HepG2 (cell line): ENCODE data around the gene ELAPOR1. TPM values are rescaled to one million over a fixed set of nuclear protein-coding genes. Genes with fewer than 3 reads are reported as not detected.

Source experiments
- ATAC-seq: fragments of 200-7000 bp; cut with Tn5 transposase; 3 replicates; pipeline ENCODE4 v1.9.1; 2020; ENCODE audit warnings: mild to moderate bottlenecking, moderate library complexity
- BruUV-seq: library from RNA; stranded (reverse); fragments of 400-500 nt; replicated peaks from 2 replicates; lab custom pipeline; 2021; lab: Mats Ljungman, UMichigan
- CTCF ChIA-PET: fragments of 300-600 bp; formaldehyde crosslinking; extraction: SDS; loops from one replicate; lab custom pipeline; 2021; ENCODE audit warnings: low total read pairs, inconsistent platforms, low intra/inter-chr PET ratio; lab: Yijun Ruan, JAX
- POLR2A ChIA-PET: fragments of 350-600 bp; sonication (Branson Sonifier 250); formaldehyde crosslinking; loops from one replicate; lab custom pipeline; 2020; ENCODE audit warnings: antibody characterized with exemption, inconsistent platforms; lab: Yijun Ruan, JAX
- DNase-seq: peaks from one replicate; pipeline ENCODE4 v3.0.0-alpha.2; 2015; ENCODE audit warnings: low spot score
- FAIRE-seq: peaks from 3 replicates; lab custom pipeline; 2011; peaks lifted over from hg19 to GRCh38; lab: Jason Lieb, UNC
- H2AFZ ChIP-seq: one replicate; pipeline ENCODE4 v1.6.1; 2011; ENCODE audit warnings: low read length, inconsistent platforms
- H3K27ac ChIP-seq: fragments of 300-600 bp; 3 replicates; pipeline ENCODE4 v1.8.0; 2011; ENCODE audit warnings: mixed run types, mild to moderate bottlenecking, mixed read lengths, low read length, inconsistent platforms; ENCODE audit not compliant: insufficient read depth; ENCODE audit errors: extremely low read length
- H3K27me3 ChIP-seq, 2 experiments: fragments of 200-600 bp in 1 of 2; 2 replicates in 1 of 2; 3 replicates in 1 of 2; pipeline versions ENCODE4 v1.6.0 to v1.8.0; 2011; ENCODE audit warnings: low read length in 2 of 2, mild to moderate bottlenecking in 2 of 2, moderate library complexity in 2 of 2, inconsistent platforms in 1 of 2; ENCODE audit not compliant: insufficient read depth in 2 of 2, control insufficient read depth in 1 of 2
- H3K36me3 ChIP-seq, 2 experiments: fragments of 200-600 bp in 1 of 2; replicated peaks in 1 of 2; 2 replicates in 1 of 2; 3 replicates in 1 of 2; pipeline versions ENCODE4 v1.5.1 to v1.8.0; 2011; ENCODE audit warnings: low read length in 2 of 2, inconsistent platforms in 1 of 2; ENCODE audit not compliant: insufficient read depth in 2 of 2, control insufficient read depth in 1 of 2
- H3K4me1 ChIP-seq: 2 replicates; pipeline ENCODE4 v1.5.1; 2012; ENCODE audit warnings: low read length, inconsistent platforms; ENCODE audit not compliant: insufficient read depth
- H3K4me2 ChIP-seq: 2 replicates; pipeline ENCODE4 v1.6.0; 2011; ENCODE audit warnings: low read depth, low read length, inconsistent platforms
- H3K4me3 ChIP-seq, 3 experiments: fragments of 200-600 bp in 1 of 3; sonication (generic), shearing (Covaris generic) in 1 of 3; replicated peaks in 1 of 3; 2 replicates each; pipeline ENCODE4 v1.5.1; 2011 to 2016; ENCODE audit warnings: low read length in 3 of 3, inconsistent platforms in 2 of 3, low read depth in 2 of 3, mild to moderate bottlenecking in 2 of 3, control low read depth in 1 of 3, mixed read lengths in 1 of 3; ENCODE audit not compliant: insufficient read depth in 1 of 3
- H3K79me2 ChIP-seq: one replicate; pipeline ENCODE4 v1.6.1; 2011; ENCODE audit warnings: low read length, inconsistent platforms; ENCODE audit not compliant: insufficient read depth
- H3K9ac ChIP-seq: 2 replicates; pipeline ENCODE4 v1.6.0; 2011; ENCODE audit warnings: mild to moderate bottlenecking, low read depth, low read length, inconsistent platforms; ENCODE audit not compliant: insufficient read depth
- H3K9me3 ChIP-seq: 2 replicates; pipeline ENCODE4 v1.5.1; 2012; ENCODE audit warnings: mild to moderate bottlenecking, low read length
- H4K20me1 ChIP-seq: 2 replicates; pipeline ENCODE4 v1.6.0; 2011; ENCODE audit warnings: inconsistent platforms, mild to moderate bottlenecking, low read length, moderate library complexity; ENCODE audit not compliant: insufficient read depth
- CC2D1A ChIP-seq: sonication (generic); formaldehyde crosslinking; IDR thresholded peaks from 2 replicates; pipeline ENCODE4 v1.8.1; 2023; ENCODE audit warnings: mild to moderate bottlenecking, missing genetic modification reagents
- CCAR2 ChIP-seq: fragments of 200-400 bp; formaldehyde crosslinking; optimal IDR thresholded peaks from 2 replicates; pipeline ENCODE3; 2018; ENCODE audit warnings: low read depth, mild to moderate bottlenecking, low read length, moderate library complexity
- DR1 ChIP-seq: sonication (generic); formaldehyde crosslinking; IDR thresholded peaks from 2 replicates; pipeline ENCODE4 v1.8.0; 2021; ENCODE audit warnings: mild to moderate bottlenecking, missing genetic modification reagents, inconsistent platforms
- GLI4 ChIP-seq: sonication (generic); formaldehyde crosslinking; IDR thresholded peaks from 2 replicates; pipeline ENCODE4 v1.5.1; 2020; ENCODE audit warnings: missing genetic modification reagents, mild to moderate bottlenecking, moderate library complexity, borderline replicate concordance
- MAF1 ChIP-seq: sonication (generic); formaldehyde crosslinking; IDR thresholded peaks from 2 replicates; pipeline ENCODE4 v1.5.0; 2020; ENCODE audit warnings: missing genetic modification reagents, borderline replicate concordance
- MLXIP ChIP-seq: sonication (generic); formaldehyde crosslinking; IDR thresholded peaks from 2 replicates; pipeline ENCODE4 v1.9.0; 2021; ENCODE audit warnings: missing genetic modification reagents, borderline replicate concordance
- MYC ChIP-seq: sonication (generic); formaldehyde crosslinking; IDR thresholded peaks from 2 replicates; pipeline ENCODE4 v1.9.0; 2021; ENCODE audit warnings: missing genetic modification reagents, borderline replicate concordance
- PAX8 ChIP-seq: sonication (generic); formaldehyde crosslinking; IDR thresholded peaks from 2 replicates; pipeline ENCODE4 v1.8.0; 2022; ENCODE audit warnings: mild to moderate bottlenecking, missing genetic modification reagents, borderline replicate concordance
- PCBP2 ChIP-seq: fragments of 200-400 bp; formaldehyde crosslinking; optimal IDR thresholded peaks from 2 replicates; pipeline ENCODE3; 2018; ENCODE audit warnings: low read length, low read depth; ENCODE audit not compliant: poor library complexity, severe bottlenecking
- PPARG ChIP-seq: conservative IDR thresholded peaks from 2 replicates; pipeline ENCODE4 v1.6.1; 2016; ENCODE audit warnings: missing biosample characterization, missing genetic modification reagents
- PRPF4 ChIP-seq: fragments of 200-400 bp; formaldehyde crosslinking; IDR thresholded peaks from 2 replicates; pipeline ENCODE4 v1.6.1; 2016; ENCODE audit warnings: low read length, low read depth; ENCODE audit not compliant: poor library complexity, severe bottlenecking
- REST ChIP-seq, 2 experiments: IDR thresholded peaks; 2 replicates each; pipeline ENCODE4 v1.6.1; 2011 to 2012; ENCODE audit warnings: low read length in 2 of 2, borderline replicate concordance in 1 of 2, low read depth in 1 of 2, mild to moderate bottlenecking in 1 of 2, moderate library complexity in 1 of 2
- SUZ12 ChIP-seq: fragments of 150-350 bp; IDR thresholded peaks from 2 replicates; pipeline ENCODE4 v1.6.1; 2014; ENCODE audit warnings: low read depth, low read length
- YY1 ChIP-seq: IDR thresholded peaks from 2 replicates; pipeline ENCODE4 v1.6.1; 2011; ENCODE audit warnings: low read length, low read depth, moderate library complexity, mild to moderate bottlenecking; ENCODE audit not compliant: insufficient read depth, insufficient replicate concordance
- ZNF343 ChIP-seq: sonication (generic); formaldehyde crosslinking; IDR thresholded peaks from 2 replicates; pipeline ENCODE4 v1.4.0; 2020; ENCODE audit warnings: mild to moderate bottlenecking, missing genetic modification reagents
- ZNF713 ChIP-seq: sonication (generic); formaldehyde crosslinking; IDR thresholded peaks from 2 replicates; pipeline ENCODE4 v1.4.0; 2020; ENCODE audit warnings: mild to moderate bottlenecking, missing genetic modification reagents
- WGBS: methylation state at CpG from one replicate; pipeline ENCODE4 v1.1.6; 2017; ENCODE audit warnings: low lambda C conversion rate; 5-methylcytosine and 5-hydroxymethylcytosine counted together
- in situ Hi-C: cut with HindIII; loops from 2 replicates; pipeline ENCODE4 v1.10.0; 2017; ENCODE audit warnings: low pct_unique_long_range_greater_than_20kb; ENCODE audit not compliant: extremely low pct_ligation_motif_present
- intact Hi-C: fragments of 100-400 bp; cut with micrococcal nuclease; formaldehyde crosslinking; loops from one replicate; pipeline ENCODE4 v1.10.0; 2022; ENCODE audit not compliant: unreplicated experiment
- polyA plus RNA-seq, 8 experiments: library from polyadenylated mRNA; depleted of rRNA in 3 of 8; stranded (reverse) in 7 of 8; unstranded in 1 of 8; fragments of >200 nt; fragmentation: Illumina TruSeq in 4 of 8; extraction: Trizol in 4 of 8; gene quantifications; 2 replicates each; pipeline versions ENCODE4 v1.2.1 to v1.2.3, GENCODE V29; 2011 to 2016; ENCODE audit warnings: low read depth in 4 of 8, missing spikeins in 1 of 8, mixed read lengths in 1 of 8; ENCODE audit not compliant: insufficient read depth in 1 of 8
- total RNA-seq, 5 experiments: library from RNA; depleted of rRNA; stranded (reverse); fragments of >200 nt; fragmentation: Illumina TruSeq; extraction: Trizol; gene quantifications; 2 replicates each; pipeline ENCODE4 v1.2.3, GENCODE V29; 2016; ENCODE audit warnings: low read depth in 1 of 5

Gene ELAPOR1
- total and polyA plus RNA-seq, 2 of the 13 experiments (the other 11 are each of a cell fraction or from before 2014, with no cell fraction given), result 0.13 to 0.20 TPM

GRCh38 chr1:109105881-109106280 is 8.0 kb upstream of the ELAPOR1 start:
- ChIA-PET CTCF (no interaction called here), POLR2A (no interaction called here)
- ATAC-seq (no peak), FAIRE-seq (no peak), DNase-seq (no peak)
- Histone ChIP-seq H3K4me2 (no peak overlapping the region), H2AFZ (no peak overlapping the region), H3K79me2 (peaks cover 8% of the 10 kb centered on the region), H4K20me1 (no peaks in the 10 kb centered on the region), H3K27me3 (peaks cover 0 to 16% of the 10 kb centered on the region in 2 experiments; a peak in 2 of 5 replicates), H3K9ac (no peak overlapping the region), H3K9me3 (no peaks in the 10 kb centered on the region), H3K36me3 (no peaks in the 10 kb centered on the region), H3K4me1 (peaks cover 18% of the 10 kb centered on the region; the same call in 1 of the 2 replicates), H3K27ac (no peak overlapping the region), H3K4me3 (no peak overlapping the region)
- no peak for TF ChIP-seq YY1
- no peak for TF ChIP-seq PRPF4
- TF ChIP-seq MYC (CRISPR knock-in tag), result no peak
- TF ChIP-seq PPARG (CRISPR knock-in tag), result no peak
- TF ChIP-seq CCAR2, result no peak
- no peak for TF ChIP-seq PCBP2
- TF ChIP-seq ZNF343 (CRISPR knock-in tag), result no peak
- no peak for TF ChIP-seq SUZ12
- no peak for TF ChIP-seq DR1
- TF ChIP-seq CC2D1A (CRISPR knock-in tag), result no peak
- no peak for TF ChIP-seq GLI4 (CRISPR knock-in tag)
- no peak for TF ChIP-seq ZNF713
- TF ChIP-seq MLXIP (CRISPR knock-in tag), result no peak
- TF ChIP-seq MAF1, result no peak
- TF ChIP-seq REST (IDR thresholded peaks at IDR 0.05; ENCODE audit: borderline replicate concordance in 1 of 2, low read depth in 1 of 2, low read length in 2 of 2), result no peak
- no peak for TF ChIP-seq PAX8
- intact Hi-C loops (no loop called here), in situ Hi-C loops (no loop called here)
- WGBS, result 48% methylated on average over 4 of the region's 4 CpGs
- no TSS peak for BruUV-seq
